H1 (cell line): ENCODE results near the gene ZNF337. TPM values are rescaled to one million over a fixed set of nuclear protein-coding genes. Genes with fewer than 3 reads are reported as not detected.

Experiments used
- CTCF ChIA-PET: fragments of 300-600 bp; sonication (Branson Sonifier 250); formaldehyde crosslinking; loops from one replicate; lab custom pipeline; 2021; ENCODE audit not compliant: partially characterized antibody; lab: Charles Lee
- POLR2A ChIA-PET: fragments of 300-600 bp; sonication (Branson Sonifier 250); formaldehyde crosslinking; loops from one replicate; lab custom pipeline; 2021; ENCODE audit warnings: inconsistent platforms; ENCODE audit not compliant: partially characterized antibody; lab: Charles Lee
- DNase-seq, 2 experiments: peaks; one replicate each; pipeline versions ENCODE4 v3.0.0 to v3.0.0-alpha.2; 2010 to 2022; ENCODE audit warnings: low spot score in 2 of 2, low read depth in 1 of 2, mixed read lengths in 1 of 2
- FAIRE-seq: peaks from 2 replicates; lab custom pipeline; 2011; peaks lifted over from hg19 to GRCh38; lab: Jason Lieb, UNC
- H2AFZ ChIP-seq: 2 replicates; pipeline ENCODE4 v1.8.1; 2012; ENCODE audit warnings: low read length, inconsistent platforms
- H2AK5ac ChIP-seq: 2 replicates; pipeline ENCODE4 v1.6.1; 2013; ENCODE audit warnings: low read depth, low read length
- H2BK120ac ChIP-seq: replicated peaks from 2 replicates; pipeline ENCODE3; 2013; ENCODE audit warnings: low read depth, low read length, inconsistent platforms
- H2BK12ac ChIP-seq: 2 replicates; pipeline ENCODE4 v1.6.1; 2013; ENCODE audit warnings: low read depth, low read length
- H2BK15ac ChIP-seq: 2 replicates; pipeline ENCODE4 v1.6.1; 2013; ENCODE audit warnings: low read length
- H2BK20ac ChIP-seq: 2 replicates; pipeline ENCODE4 v1.6.1; 2013; ENCODE audit warnings: low read length
- H2BK5ac ChIP-seq: 2 replicates; pipeline ENCODE4 v1.6.1; 2013; ENCODE audit warnings: low read depth, low read length
- H3K14ac ChIP-seq: 2 replicates; pipeline ENCODE4 v1.6.1; 2013; ENCODE audit warnings: inconsistent platforms; ENCODE audit not compliant: insufficient read length
- H3K18ac ChIP-seq: 2 replicates; pipeline ENCODE4 v1.6.1; 2013; ENCODE audit warnings: low read length; ENCODE audit errors: extremely low read depth
- H3K23ac ChIP-seq: 2 replicates; pipeline ENCODE4 v1.6.1; 2013; ENCODE audit warnings: inconsistent platforms; ENCODE audit not compliant: insufficient read length
- H3K23me2 ChIP-seq: 2 replicates; pipeline ENCODE4 v1.6.1; 2013; ENCODE audit warnings: low read depth, low read length
- H3K27ac ChIP-seq: 2 replicates; pipeline ENCODE4 v1.6.1; 2011; ENCODE audit warnings: low read depth, low read length, inconsistent platforms
- H3K27me3 ChIP-seq, 4 experiments: replicated peaks in 1 of 4; 1 replicate in 1 of 4; 2 replicates in 3 of 4; pipeline versions ENCODE4 v1.6.1 to v1.8.1; 2011 to 2013; ENCODE audit warnings: low read length in 3 of 4, mild to moderate bottlenecking in 3 of 4, inconsistent platforms in 2 of 4, mixed read lengths in 2 of 4, moderate library complexity in 1 of 4; ENCODE audit not compliant: control insufficient read depth in 3 of 4, insufficient read depth in 3 of 4; ENCODE audit errors: extremely low read depth in 1 of 4
- H3K36me3 ChIP-seq, 4 experiments: 2 replicates each; pipeline versions ENCODE4 v1.6.1 to v1.8.1; 2011 to 2013; ENCODE audit warnings: mild to moderate bottlenecking in 4 of 4, low read length in 3 of 4, moderate library complexity in 2 of 4, control low read depth in 1 of 4, inconsistent platforms in 1 of 4; ENCODE audit not compliant: insufficient read depth in 4 of 4, control insufficient read depth in 2 of 4
- H3K4ac ChIP-seq: replicated peaks from 2 replicates; pipeline ENCODE3; 2013; ENCODE audit warnings: low read length, low read depth, mixed read lengths, inconsistent platforms; ENCODE audit not compliant: insufficient read length
- H3K4me1 ChIP-seq, 4 experiments: replicated peaks in 1 of 4; 1 replicate in 1 of 4; 2 replicates in 3 of 4; pipeline versions ENCODE4 v1.6.1 to v1.8.1; 2011 to 2013; ENCODE audit warnings: low read length in 3 of 4, inconsistent platforms in 2 of 4, mixed read lengths in 1 of 4; ENCODE audit not compliant: insufficient read depth in 4 of 4, control insufficient read depth in 3 of 4
- H3K4me2 ChIP-seq, 2 experiments: 2 replicates each; pipeline versions ENCODE4 v1.6.1 to v1.8.1; 2011 to 2013; ENCODE audit warnings: low read depth in 2 of 2, low read length in 2 of 2, control low read depth in 1 of 2, inconsistent platforms in 1 of 2, mild to moderate bottlenecking in 1 of 2; ENCODE audit not compliant: insufficient read depth in 1 of 2
- H3K4me3 ChIP-seq, 4 experiments: fragments of 200-600, 300-600 bp in 1 of 4; sonication (generic), shearing (Covaris generic), sonication (Bioruptor Twin) in 1 of 4; 2 replicates each; pipeline versions ENCODE4 v1.5.1 to v1.8.1; 2011 to 2016; ENCODE audit warnings: low read length in 4 of 4, low read depth in 3 of 4, control low read depth in 2 of 4, inconsistent platforms in 2 of 4, mild to moderate bottlenecking in 2 of 4, mixed read lengths in 1 of 4, moderate library complexity in 1 of 4; ENCODE audit not compliant: insufficient read depth in 2 of 4; ENCODE audit errors: extremely low read depth in 1 of 4
- H3K56ac ChIP-seq: replicated peaks from 2 replicates; pipeline ENCODE3; 2013; ENCODE audit warnings: low read depth, mild to moderate bottlenecking, mixed read lengths, low read length, inconsistent platforms; ENCODE audit not compliant: insufficient read length
- H3K79me1 ChIP-seq: 2 replicates; pipeline ENCODE4 v1.6.1; 2013; ENCODE audit warnings: low read depth, low read length, control low read depth
- H3K79me2 ChIP-seq, 2 experiments: 2 replicates each; pipeline versions ENCODE4 v1.6.1 to v1.8.1; 2012 to 2013; ENCODE audit warnings: low read length in 2 of 2, mild to moderate bottlenecking in 2 of 2, inconsistent platforms in 1 of 2; ENCODE audit not compliant: insufficient read depth in 2 of 2, control insufficient read depth in 1 of 2
- H3K9ac ChIP-seq, 4 experiments: replicated peaks in 1 of 4; 1 replicate in 1 of 4; 2 replicates in 3 of 4; pipeline versions ENCODE4 v1.6.1 to v1.8.1; 2011 to 2013; ENCODE audit warnings: low read depth in 3 of 4, low read length in 3 of 4, control low read depth in 2 of 4, mild to moderate bottlenecking in 2 of 4, moderate library complexity in 2 of 4, inconsistent platforms in 1 of 4; ENCODE audit errors: extremely low read depth in 1 of 4
- H3K9me3 ChIP-seq, 2 experiments: 2 replicates each; pipeline versions ENCODE4 v1.6.1 to v1.8.1; 2012 to 2013; ENCODE audit warnings: mild to moderate bottlenecking in 2 of 2, moderate library complexity in 2 of 2, control low read depth in 1 of 2, inconsistent platforms in 1 of 2, low read depth in 1 of 2, low read length in 1 of 2, mixed read lengths in 1 of 2; ENCODE audit not compliant: insufficient read depth in 2 of 2
- H4K20me1 ChIP-seq, 2 experiments: replicated peaks in 1 of 2; 2 replicates each; pipeline versions ENCODE3 to v1.8.1; 2011 to 2013; ENCODE audit warnings: inconsistent platforms in 2 of 2, low read length in 2 of 2, mild to moderate bottlenecking in 1 of 2; ENCODE audit not compliant: insufficient read depth in 2 of 2, control insufficient read depth in 1 of 2
- H4K5ac ChIP-seq: 2 replicates; pipeline ENCODE4 v1.6.1; 2013; ENCODE audit warnings: low read length, low read depth, mixed read lengths, inconsistent platforms; ENCODE audit not compliant: insufficient read length
- H4K8ac ChIP-seq: 2 replicates; pipeline ENCODE4 v1.8.0; 2013; ENCODE audit warnings: mild to moderate bottlenecking, moderate library complexity, low read length, inconsistent platforms; ENCODE audit not compliant: insufficient read depth; ENCODE audit errors: extremely low read depth
- H4K91ac ChIP-seq: replicated peaks from 2 replicates; pipeline ENCODE3; 2013; ENCODE audit warnings: low read length, mixed read lengths, inconsistent platforms; ENCODE audit not compliant: insufficient read length
- BACH1 ChIP-seq: IDR thresholded peaks from 2 replicates; pipeline ENCODE4 v1.6.1; 2012; ENCODE audit warnings: low read length, improper control_type of control experiment
- BCL11A ChIP-seq, 2 experiments: IDR thresholded peaks; one replicate each; pipeline ENCODE4 v1.6.1; 2011; ENCODE audit warnings: low read depth in 2 of 2, low read length in 2 of 2, mild to moderate bottlenecking in 2 of 2
- CBX8 ChIP-seq: fragments of 300-800, 300-1000 bp; sonication (generic); IDR thresholded peaks from 2 replicates; pipeline ENCODE4 v1.7.1; 2016; ENCODE audit warnings: low read depth, low read length, borderline replicate concordance
- HDAC6 ChIP-seq: IDR thresholded peaks from one replicate; pipeline ENCODE4 v1.7.1; 2012; ENCODE audit warnings: low read depth, mild to moderate bottlenecking, inconsistent platforms, low read length, moderate library complexity
- POLR2A ChIP-seq, 2 experiments: IDR thresholded peaks; 1 replicate in 1 of 2; 2 replicates in 1 of 2; pipeline ENCODE4 v1.6.1; 2011; ENCODE audit warnings: low read depth in 2 of 2, low read length in 2 of 2, mild to moderate bottlenecking in 2 of 2; ENCODE audit errors: control extremely low read depth in 1 of 2
- POLR2AphosphoS5 ChIP-seq: IDR thresholded peaks from 2 replicates; pipeline ENCODE4 v1.6.1; 2011; ENCODE audit warnings: low read depth, low read length
- POU5F1 ChIP-seq: IDR thresholded peaks from 2 replicates; pipeline ENCODE4 v1.6.1; 2011; ENCODE audit warnings: low read depth, mild to moderate bottlenecking, low read length, moderate library complexity
- SIN3A ChIP-seq, 2 experiments: IDR thresholded peaks in 1 of 2; conservative IDR thresholded peaks in 1 of 2; 2 replicates each; pipeline ENCODE4 v1.6.1; 2011 to 2012; ENCODE audit warnings: low read length in 2 of 2, improper control_type of control experiment in 1 of 2, low read depth in 1 of 2, mild to moderate bottlenecking in 1 of 2
- SIRT6 ChIP-seq: IDR thresholded peaks from one replicate; pipeline ENCODE4 v1.7.1; 2012; ENCODE audit warnings: low read length, inconsistent platforms
- SP1 ChIP-seq: IDR thresholded peaks from 2 replicates; pipeline ENCODE4 v1.6.1; 2011; ENCODE audit warnings: low read depth, low read length
- USF2 ChIP-seq: IDR thresholded peaks from 2 replicates; pipeline ENCODE4 v1.6.1; 2011; ENCODE audit warnings: low read length, improper control_type of control experiment
- WGBS, 2 experiments: shearing (Covaris generic) in 1 of 2; methylation state at CpG; one replicate each; pipeline versions ENCODE4 v1.1.6 to v1.1.7; 2013 to 2015; ENCODE audit warnings: low lambda C conversion rate in 2 of 2, mixed read lengths in 2 of 2, inconsistent platforms in 1 of 2, low coverage in 1 of 2, missing lambda C conversion rate in 1 of 2; ENCODE audit not compliant: insufficient replicate concordance in 2 of 2, insufficient coverage in 1 of 2, insufficient read length in 1 of 2; ENCODE audit errors: extremely low coverage in 1 of 2, missing lambda C conversion rate in 1 of 2; 5-methylcytosine and 5-hydroxymethylcytosine counted together
- polyA plus RNA-seq, 7 experiments: library from polyadenylated mRNA; depleted of rRNA in 3 of 7; stranded (reverse) in 5 of 7; unstranded in 2 of 7; fragments of >200 nt in 5 of 7; fragments of 200-250 nt in 2 of 7; gene quantifications; 1 replicate in 5 of 7; 2 replicates in 1 of 7; 4 replicates in 1 of 7; pipeline versions ENCODE4 v1.2.1 to v1.2.3, GENCODE V29; 2011 to 2013; ENCODE audit warnings: missing spikeins in 2 of 7, mixed read lengths in 2 of 7
- total RNA-seq: library from RNA; stranded (reverse); fragmentation: NEBNext Ultra II Directional; extraction: Animal tissue kit (Norgen Biotek cat#: 25700); gene quantifications from 2 replicates; pipeline ENCODE4 v1.2.1, GENCODE V29; 2021

Gene ZNF337
- total and polyA plus RNA-seq, 2 of the 8 experiments (the other 6 are each of a cell fraction or from before 2014, with no cell fraction given), result 2.8 to 6.6 TPM

DNA sequence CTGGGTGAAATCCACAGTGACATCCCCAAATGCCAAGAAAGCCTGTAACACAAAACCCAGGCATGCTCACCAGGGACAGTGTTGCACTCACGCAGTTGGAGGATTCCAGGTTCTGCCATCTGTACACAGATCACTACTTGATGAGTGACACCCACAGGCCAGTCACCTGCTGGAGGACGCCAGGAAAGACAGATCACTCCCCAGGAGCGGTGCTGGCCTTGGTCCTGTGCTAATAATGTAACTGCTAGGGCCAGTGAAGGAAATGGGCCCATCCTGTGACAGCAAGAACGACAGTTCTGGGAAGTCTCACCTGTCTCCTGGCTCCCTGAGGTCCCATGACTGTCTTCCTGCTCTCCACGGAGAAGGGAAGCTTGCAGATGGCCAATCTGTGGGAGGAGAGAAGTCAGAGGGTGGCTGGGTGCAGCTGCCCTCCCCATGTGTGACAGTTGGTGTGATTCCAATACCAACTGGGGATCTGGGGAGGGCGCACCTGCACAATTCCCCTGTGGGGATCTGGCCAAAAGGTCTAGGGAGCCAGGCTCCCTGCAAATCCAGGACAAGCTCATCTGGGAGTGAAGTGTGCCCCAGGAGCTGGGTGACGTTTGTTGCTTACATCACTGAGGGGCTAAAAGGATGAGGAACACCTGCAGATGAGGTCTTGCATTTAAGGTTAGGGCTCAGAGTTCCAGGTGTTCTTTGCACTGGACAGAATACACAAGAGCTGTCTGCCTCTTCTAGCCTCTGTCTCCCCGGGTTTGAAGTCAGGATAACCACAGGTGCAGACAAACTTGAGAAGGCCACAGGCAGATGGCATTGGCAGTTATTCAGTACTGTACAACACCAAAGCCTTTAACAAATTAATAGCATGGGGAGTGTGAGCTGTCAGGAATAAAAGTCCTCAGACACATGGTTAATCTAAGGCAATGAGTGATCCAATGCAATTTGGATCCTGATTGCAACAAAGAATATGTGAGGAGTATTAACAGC lies 10.3 kb downstream of the ZNF337 start:
- H4K91ac ChIP-seq, result no peak overlapping the region
- no peak overlapping the region for H3K4me3 ChIP-seq
- no peaks in the 10 kb centered on the region for H3K23me2 ChIP-seq
- H3K27ac ChIP-seq, result no peak overlapping the region
- WGBS, 2 experiments, result 80% methylated on average over 8 of the region's 8 CpGs; no CpG with 5 or more reads in 1 of the 2 experiments
- H2BK15ac ChIP-seq, result no peak overlapping the region
- H3K4ac ChIP-seq, result no peak overlapping the region
- no peaks in the 10 kb centered on the region for H3K4me1 ChIP-seq
- no peaks in the 10 kb centered on the region; the same call in 1 of the 2 replicates for H3K79me1 ChIP-seq
- no peak overlapping the region for H3K4me2 ChIP-seq
- TF ChIP-seq CBX8 (no peak), BCL11A (IDR thresholded peaks at IDR 0.05; ENCODE audit: low read depth in 2 of 2, low read length in 2 of 2) (no peak), POU5F1 (no peak), POLR2A (IDR thresholded peaks at IDR 0.05; ENCODE audit: control extremely low read depth in 1 of 2, low read depth in 2 of 2, low read length in 2 of 2) (no peak), BACH1 (no peak), SIRT6 (no peak), SP1 (no peak), HDAC6 (no peak), USF2 (no peak), POLR2AphosphoS5 (no peak), SIN3A (conservative IDR thresholded peaks at IDR 0.05 in 1 of 2, IDR thresholded peaks at IDR 0.05 in 1 of 2; ENCODE audit: low read depth in 1 of 2, low read length in 2 of 2) (no peak)
- H2AFZ ChIP-seq, result no peak overlapping the region
- H3K18ac ChIP-seq, result no peak overlapping the region
- no peaks in the 10 kb centered on the region for H3K27me3 ChIP-seq
- no peak overlapping the region for H2BK120ac ChIP-seq
- H2BK20ac ChIP-seq, result no peak overlapping the region
- no peak overlapping the region for H2AK5ac ChIP-seq
- no peak overlapping the region for H3K14ac ChIP-seq
- no peak for DNase-seq
- H4K5ac ChIP-seq, result no peak overlapping the region
- no peak for FAIRE-seq
- no peak overlapping the region for H4K8ac ChIP-seq
- H4K20me1 ChIP-seq, result no peaks in the 10 kb centered on the region
- no peak overlapping the region for H3K9ac ChIP-seq
- POLR2A ChIA-PET, result interaction anchor here (0.6 kb wide), 1 partner anchor 197 kb away, joined by 3 read pairs; no protein-coding TSS in a partner anchor
- no peaks in the 10 kb centered on the region for H3K9me3 ChIP-seq
- no peak overlapping the region for H2BK5ac ChIP-seq
- H3K56ac ChIP-seq, result no peak overlapping the region
- no peaks in the 10 kb centered on the region for H3K79me2 ChIP-seq
- no peak overlapping the region for H2BK12ac ChIP-seq
- no peak overlapping the region for H3K23ac ChIP-seq
- CTCF ChIA-PET, result no interaction called here
- H3K36me3 ChIP-seq, result peaks cover 0 to 2% (median 0%) of the 10 kb centered on the region in 4 experiments; a peak in 1 of 8 replicates
